ENCODE measurements around the gene RBM6. TPM values are rescaled to one million over a fixed set of nuclear protein-coding genes. Genes with fewer than 3 reads are reported as not detected.

RBM6 gene
- total and polyA plus RNA-seq, 2 experiments from 2014 or later, result 66.6 to 97.6 TPM

GRCh38 chr3:50120364-50121071, 180.6 kb downstream of the RBM6 start:
- Histone ChIP-seq H3K79me2 (replicated peaks; ENCODE audit: insufficient read depth) (no peaks in the 10 kb centered on the region), H3K4me2 (no peak overlapping the region), H3F3A (replicated peaks; ENCODE audit: low read depth) (peaks cover 21% of the 10 kb centered on the region; the same call in 1 of the 2 replicates), H3K4me3 (no peak overlapping the region), H3K36me3 (ENCODE audit: insufficient read depth) (peaks cover 31% of the 10 kb centered on the region), H3K9me2 (ENCODE audit: insufficient read depth) (no peaks in the 10 kb centered on the region; the same call in 1 of the 2 replicates), H3K27me3 (ENCODE audit: insufficient read depth) (no peaks in the 10 kb centered on the region), H2AFZ (no peak overlapping the region), H3K27ac (ENCODE audit: low read depth) (peak overlapping the region; percentile 32; the same call in 1 of the 2 replicates), H4K20me1 (replicated peaks; ENCODE audit: insufficient read depth) (peaks cover 6% of the 10 kb centered on the region; the same call in 1 of the 2 replicates), H3K4me1 (ENCODE audit: insufficient read depth) (peaks cover 12% of the 10 kb centered on the region)
- Mint-ChIP-seq H3K27ac (no peak overlapping the region; the same call in 1 of the 2 replicates), H3K9me3 (no peaks in the 10 kb centered on the region), H3K4me1 (peaks cover 24% of the 10 kb centered on the region), H3K4me3 (no peak overlapping the region), H3K36me3 (ENCODE audit: low read depth) (peaks cover 42% of the 10 kb centered on the region), H3K27me3 (ENCODE audit: insufficient read depth, low read depth, poor library complexity) (peaks cover 11% of the 10 kb centered on the region)
- TF ChIP-seq POLR2AphosphoS5 (IDR thresholded peaks at IDR 0.05; ENCODE audit: low read depth) (no peak), CREB1 (CRISPR knock-in tag; IDR thresholded peaks at IDR 0.05; ENCODE audit: low read depth) (no peak), CTCF (conservative IDR thresholded peaks at IDR 0.05; ENCODE audit: low read depth in 2 of 2) (no peak; a peak in 1 of 4 replicates), ZNF114 (CRISPR knock-in tag; IDR thresholded peaks at IDR 0.05) (no peak), NANOG (IDR thresholded peaks at IDR 0.05; ENCODE audit: borderline replicate concordance) (no peak), EZH2 (IDR thresholded peaks at IDR 0.05; ENCODE audit: low read depth, unreplicated experiment) (no peak), EZH2phosphoT487 (IDR thresholded peaks at IDR 0.05; ENCODE audit: unreplicated experiment) (no peak), ETS1 (IDR thresholded peaks at IDR 0.05) (no peak), JUNB (IDR thresholded peaks at IDR 0.05; ENCODE audit: unreplicated experiment) (no peak), REST (IDR thresholded peaks at IDR 0.05; ENCODE audit: unreplicated experiment) (no peak), ZNF331 (CRISPR knock-in tag; IDR thresholded peaks at IDR 0.05; ENCODE audit: low read depth) (no peak), STAT1 (IDR thresholded peaks at IDR 0.05; ENCODE audit: unreplicated experiment) (no peak), ZNF462 (CRISPR knock-in tag; IDR thresholded peaks at IDR 0.05) (no peak)
- ATAC-seq (0 out of 3 replicates have a peak, but pooled peaks have one; percentile 2), DNase-seq (ENCODE audit: low spot score) (no peak)

Measured in GM23338 (cell line).